NCI-H345 treated with DMSO at 0.1 percent for 48 hours (cell line): ENCODE measurements around the gene CLCF1.

Experiments used
- DNase-seq: peaks from one replicate; lab custom pipeline; 2025; ENCODE audit not compliant: unreplicated experiment; lab: John Stamatoyannopoulos, UW

The CLCF1 gene

DNA sequence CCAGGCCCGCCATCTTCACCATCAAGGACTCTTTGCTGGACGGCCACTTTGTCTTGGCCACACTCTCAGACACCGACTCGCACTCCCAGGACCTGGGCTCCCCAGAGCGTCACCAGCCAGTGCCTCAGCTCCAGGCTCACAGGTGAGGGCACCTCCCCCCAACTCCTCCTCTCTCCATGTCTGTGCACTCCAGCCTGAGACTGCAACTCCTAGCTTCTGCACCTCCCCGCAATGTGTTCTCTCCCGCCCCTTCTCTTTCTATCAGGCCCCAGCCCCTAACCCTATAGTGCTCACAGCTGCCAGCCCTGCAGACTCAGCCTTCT is 22.8 kb upstream of the CLCF1 start:
- DNase-seq = no peak

DNA sequence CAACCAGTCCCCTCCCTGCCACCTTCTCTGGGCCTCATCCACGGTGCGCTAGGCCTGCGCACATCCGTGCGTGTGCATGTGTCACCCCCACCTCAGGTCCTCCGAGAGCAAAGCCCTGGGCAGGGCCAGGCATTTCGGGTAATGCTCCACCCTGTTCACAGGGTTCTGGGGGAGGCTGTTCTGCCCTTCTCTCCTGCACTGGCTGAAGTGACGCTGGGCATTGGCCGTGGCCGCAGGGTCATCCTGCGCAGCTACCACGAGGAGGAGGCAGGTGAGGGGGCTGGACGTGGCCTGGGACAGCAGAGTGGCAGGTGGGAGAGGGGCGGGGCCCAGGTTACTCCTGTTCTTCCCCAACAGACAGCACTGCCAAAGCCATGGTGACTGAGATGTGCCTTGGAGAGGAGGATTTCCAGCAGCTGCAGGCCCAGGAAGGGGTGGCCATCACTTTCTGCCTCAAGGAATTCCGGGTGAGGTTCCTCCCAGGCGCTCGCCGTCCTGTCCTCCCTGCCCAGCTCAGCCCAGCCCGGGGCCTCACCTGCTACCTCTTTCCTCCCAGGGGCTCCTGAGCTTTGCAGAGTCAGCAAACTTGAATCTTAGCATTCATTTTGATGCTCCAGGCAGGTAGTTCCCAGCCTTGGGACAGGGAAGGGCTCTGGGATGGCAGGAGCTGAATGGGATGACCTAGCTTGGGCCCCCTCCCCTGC is 22.3 kb upstream of the CLCF1 start:
- no peak for DNase-seq

DNA sequence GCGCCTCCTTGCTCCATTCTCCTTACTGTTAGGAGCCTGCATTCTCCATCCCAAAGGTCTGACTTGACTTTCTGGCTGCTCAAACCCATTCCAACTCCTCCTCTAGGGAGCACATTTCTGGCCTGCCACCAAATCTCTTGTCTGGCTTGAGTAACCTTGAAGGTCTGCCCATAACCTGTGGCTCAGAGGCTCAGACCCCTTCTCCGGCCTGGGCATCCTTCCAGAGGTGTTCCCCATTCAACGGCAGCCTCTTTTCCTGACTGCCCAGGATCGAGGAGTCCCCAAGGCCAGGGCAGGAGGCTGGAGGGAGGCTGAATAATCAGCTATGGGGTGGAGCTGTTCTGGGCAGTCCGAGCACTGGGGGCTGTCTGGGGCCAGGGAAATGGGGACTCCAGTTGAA is 20.6 kb upstream of the CLCF1 start:
- no peak for DNase-seq

DNA sequence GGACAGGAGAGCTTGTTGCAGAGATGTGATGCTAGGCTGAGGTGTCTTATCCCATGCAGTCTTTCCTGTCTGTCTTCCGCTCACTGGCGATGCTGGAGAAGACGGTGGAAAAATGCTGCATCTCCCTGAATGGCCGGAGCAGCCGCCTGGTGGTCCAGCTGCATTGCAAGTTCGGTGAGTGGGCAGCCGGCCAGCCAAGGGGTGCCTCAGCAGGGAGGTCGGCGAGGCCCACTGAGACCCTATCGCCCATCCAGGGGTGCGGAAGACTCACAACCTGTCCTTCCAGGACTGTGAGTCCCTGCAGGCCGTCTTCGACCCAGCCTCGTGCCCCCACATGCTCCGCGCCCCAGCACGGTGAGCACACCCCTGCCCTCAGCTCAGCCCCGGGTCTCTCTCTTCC is 20.0 kb upstream of the CLCF1 start:
- no peak for DNase-seq

DNA sequence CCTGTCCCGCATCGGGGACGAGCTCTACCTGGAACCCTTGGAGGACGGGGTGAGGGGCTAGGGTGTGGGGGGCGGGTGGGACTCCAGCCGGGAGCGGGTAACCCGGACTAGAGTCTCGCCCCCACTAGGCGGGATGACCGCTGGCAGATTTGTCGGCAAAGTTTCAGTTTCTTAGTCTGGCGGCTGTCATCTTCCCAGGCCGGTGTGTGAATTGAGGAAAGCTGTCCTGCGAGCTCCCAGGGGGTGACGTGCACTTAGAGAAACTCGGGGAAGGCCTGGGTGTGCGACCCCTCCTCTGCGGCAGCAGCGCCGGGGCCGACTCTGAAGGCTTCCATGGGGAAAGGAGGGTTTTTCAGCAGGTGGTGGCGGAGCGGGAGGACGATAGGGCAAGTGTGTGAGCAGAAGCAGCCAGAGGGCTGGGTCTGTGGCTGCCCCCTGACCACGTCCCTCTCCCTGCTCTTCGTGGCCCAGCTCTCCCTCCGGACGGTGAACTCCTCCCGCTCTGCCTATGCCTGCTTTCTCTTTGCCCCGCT is 18.9 kb upstream of the CLCF1 start:
- no peak for DNase-seq

DNA sequence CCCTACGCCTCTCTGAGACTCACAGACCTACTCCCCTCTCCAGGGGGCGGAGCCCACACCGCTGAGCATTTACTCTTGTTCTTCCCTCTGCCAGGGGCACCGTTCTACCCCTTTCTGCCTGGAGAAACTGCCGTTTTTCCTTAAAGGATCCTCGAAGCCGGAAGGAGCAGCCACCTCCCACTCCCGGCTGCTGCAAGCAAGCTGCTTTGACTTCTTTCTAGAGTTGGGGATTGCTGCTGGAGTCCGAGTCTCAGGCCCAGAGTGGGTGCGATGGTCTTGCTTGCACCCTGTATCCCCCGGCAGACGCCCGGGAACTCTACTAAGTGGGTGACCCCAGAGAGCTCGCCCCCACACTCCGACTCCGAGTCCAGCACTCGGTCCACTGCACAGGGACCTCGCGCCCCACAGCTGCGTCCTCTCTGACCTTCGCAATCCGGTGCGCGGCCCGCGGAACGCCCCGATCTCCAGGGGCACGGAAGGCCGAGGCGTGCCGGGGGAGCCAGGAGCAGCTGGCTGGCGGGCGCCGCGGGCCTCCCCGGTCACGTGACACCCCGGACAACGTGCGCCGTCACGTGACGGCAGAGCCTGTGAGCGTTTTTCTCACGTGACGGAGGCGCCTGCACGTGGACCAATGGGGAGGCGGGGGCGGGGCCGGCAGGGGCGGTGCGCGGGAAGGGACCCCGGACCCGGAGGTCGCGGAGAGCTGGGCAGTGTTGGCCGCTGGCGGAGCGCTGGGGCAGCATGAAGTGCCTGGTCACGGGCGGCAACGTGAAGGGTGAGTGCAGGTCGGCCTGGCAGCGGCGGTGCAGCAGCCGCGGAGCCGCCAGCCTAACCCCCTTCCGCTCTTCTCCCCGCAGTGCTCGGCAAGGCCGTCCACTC is 18.1 kb upstream of the CLCF1 start, which contains the start of gene RAD9A:
TSS of gene RAD9A (plus strand) at position 683 of the 879 bp plus-strand sequence. CDS start at position 742, 59 bp downstream.
- DNase-seq = peak; percentile 86

DNA sequence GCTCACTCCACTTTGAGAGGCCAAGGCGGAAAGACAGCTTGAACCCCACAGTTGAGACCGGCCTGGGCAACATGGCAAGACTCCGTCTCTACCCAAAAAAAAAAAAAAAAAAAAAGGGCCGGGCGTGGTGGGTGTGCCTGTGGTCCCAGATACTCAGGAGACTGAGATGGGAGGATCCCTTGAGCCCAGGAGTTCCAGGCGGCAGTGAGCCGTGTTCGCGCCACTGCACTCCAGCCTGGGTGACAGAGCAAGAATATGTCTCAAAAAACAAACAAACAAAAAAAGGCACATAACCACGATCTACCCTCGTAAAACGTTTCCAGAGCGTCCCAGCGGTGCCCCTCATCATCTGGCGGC is 17.5 kb upstream of the CLCF1 start:
- no peak for DNase-seq

DNA sequence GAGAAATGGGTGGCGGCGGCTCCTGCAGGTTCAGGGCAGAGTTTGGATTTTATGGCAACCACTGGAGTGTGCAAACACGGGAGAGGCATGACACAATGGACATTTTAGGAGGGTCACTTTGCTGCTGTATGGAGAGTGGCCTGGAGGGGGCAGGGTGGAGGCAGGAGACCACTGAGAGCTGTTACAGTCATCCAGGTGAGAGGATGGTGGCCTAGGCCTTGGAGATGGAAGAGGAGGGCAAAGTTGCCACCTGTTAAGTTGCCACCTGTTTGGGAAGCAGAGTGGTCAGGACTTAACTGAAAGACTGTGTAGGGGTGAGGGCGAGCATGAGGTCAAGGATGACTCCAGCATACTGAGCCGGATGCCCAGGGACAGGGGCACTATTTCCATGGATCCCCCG is 16.1 kb upstream of the CLCF1 start:
- no peak for DNase-seq

DNA sequence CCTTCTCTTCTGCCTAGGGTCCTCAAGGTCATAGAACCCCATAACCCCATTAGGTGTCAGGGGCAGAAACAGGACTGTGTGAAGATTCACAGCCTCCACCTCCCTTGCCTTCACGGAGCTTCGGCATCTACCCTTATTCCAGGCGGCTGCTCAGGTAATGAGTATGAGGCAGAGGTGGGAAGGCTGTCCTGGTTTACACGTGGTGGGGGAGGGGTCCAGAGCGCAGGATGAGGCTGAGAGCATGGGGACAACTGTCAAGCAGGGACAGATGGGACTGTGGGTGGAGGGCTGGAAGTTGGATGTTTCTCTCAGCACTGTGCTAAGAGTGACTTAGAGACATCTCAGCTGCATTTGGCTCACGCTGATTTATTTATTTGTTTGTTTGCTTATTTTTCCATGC is 14.1 kb upstream of the CLCF1 start:
- DNase-seq = no peak

DNA sequence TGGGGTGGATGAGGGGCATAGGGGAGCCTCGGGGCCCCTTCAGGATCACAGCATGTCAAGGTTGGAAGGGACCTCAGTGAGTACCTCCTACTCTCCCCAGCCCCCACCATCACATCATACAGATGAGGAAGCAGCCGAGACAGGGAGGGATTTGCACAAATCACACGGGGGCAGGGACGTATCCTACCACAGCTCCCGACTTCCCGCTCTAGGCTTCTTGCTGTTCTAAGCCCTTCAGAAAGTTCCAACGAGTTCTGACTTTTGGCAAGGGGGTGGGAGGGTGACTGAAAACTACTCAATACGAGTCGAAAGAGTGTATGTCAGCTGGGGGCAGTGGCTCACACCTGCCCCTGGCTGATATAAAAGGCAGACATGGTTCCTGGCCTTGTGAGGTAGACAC is 13.7 kb upstream of the CLCF1 start:
- DNase-seq = no peak

DNA sequence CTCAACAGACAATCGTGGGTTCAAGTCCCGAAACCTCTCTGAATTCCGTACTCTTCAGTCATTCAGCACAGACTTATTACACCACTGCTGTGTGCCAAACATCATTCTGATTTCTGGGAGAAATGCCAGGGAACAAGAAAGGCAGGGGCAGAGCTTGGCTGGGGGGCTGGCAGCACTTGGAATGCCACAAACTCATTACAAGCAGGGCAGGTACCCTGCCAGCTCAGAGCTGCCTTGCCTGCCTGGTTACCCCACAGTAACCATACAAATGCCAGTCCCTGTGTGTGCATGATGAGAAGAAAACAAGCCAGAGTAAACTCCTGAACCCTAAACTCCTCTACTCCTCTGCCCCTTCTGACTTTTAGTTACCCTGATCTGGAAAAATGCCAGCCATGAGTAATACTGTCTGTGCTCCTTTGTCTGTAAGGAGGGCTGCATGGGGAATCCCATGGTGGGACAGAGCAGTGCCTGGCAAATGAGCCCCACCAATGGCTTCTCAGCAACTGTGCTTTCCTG is 11.5 kb upstream of the CLCF1 start:
- DNase-seq = no peak

DNA sequence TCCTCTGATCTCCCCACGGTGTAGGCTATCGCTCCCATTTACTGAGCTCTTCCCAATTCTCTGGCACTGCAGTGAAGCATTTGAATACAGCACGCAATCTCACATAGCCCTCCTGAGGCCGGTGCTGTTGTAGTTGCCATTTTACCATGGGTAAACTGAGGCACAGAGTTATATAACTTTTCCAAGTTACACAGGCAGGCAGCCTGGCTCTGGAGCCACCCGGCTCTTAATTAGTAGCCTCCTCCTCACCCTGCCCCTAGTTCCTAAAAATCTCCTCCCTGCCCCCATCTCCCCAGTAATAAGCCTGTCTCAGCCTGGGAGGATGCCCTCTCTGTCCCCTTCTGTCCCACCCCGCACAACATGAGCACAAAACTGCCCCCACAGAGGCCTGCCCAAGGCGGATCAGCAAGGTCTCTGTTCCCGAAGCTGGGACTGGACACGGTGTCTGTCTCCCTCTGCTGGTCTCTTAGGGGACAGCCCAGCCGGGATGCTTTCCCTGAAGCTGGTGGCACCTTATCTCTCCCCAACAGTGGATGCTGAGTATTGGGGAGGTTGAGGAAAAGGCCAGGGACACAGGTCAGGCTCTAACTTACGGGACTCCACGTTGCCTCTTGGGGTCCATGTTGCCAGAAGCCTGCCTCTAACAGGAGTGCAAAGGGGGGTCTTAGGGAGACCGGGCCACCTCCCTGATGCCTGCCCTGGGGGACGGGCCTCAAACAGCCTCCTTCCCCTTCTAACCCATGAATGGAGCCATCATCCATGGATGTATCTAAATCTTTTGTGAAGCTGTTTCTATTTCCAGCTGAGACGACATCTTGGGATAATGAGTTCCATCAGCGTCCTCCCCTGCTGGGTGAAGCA is 9.1 kb upstream of the CLCF1 start:
- peak; percentile 17 for DNase-seq

DNA sequence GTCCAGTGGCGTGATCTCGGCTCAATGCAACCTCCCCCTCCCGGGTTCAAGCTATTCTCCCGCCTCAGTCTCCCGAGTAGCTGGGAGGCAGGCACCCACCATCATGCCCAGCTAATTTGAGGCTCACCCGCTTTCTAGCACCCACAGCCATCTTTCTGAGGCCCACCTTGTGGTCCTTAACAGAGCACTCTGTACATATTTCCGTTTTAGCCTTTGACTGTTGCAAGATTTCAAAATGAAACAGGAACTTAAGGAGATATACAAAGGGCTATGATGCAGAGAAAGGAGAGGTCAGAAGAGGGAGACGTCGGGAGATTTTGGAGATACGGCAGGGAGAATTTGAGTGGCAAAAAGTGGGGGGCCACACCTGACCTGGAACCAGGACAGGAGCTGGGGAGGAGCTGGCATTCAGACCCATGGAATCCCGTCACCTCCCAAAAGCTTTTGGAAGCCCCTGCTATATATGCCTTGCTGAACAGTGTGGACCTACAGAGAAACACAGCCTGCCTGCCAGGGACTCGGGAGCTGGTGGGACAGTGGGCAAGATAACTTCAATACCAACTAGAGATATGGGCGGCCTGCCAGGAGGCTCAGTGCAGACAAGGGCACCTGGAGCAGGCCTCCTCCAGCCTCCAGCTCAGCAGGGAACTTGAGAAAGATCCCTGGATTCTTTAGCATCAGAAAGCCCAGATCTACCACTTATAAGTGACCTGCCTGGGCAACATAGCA is 8.0 kb upstream of the CLCF1 start:
- DNase-seq = no peak

DNA sequence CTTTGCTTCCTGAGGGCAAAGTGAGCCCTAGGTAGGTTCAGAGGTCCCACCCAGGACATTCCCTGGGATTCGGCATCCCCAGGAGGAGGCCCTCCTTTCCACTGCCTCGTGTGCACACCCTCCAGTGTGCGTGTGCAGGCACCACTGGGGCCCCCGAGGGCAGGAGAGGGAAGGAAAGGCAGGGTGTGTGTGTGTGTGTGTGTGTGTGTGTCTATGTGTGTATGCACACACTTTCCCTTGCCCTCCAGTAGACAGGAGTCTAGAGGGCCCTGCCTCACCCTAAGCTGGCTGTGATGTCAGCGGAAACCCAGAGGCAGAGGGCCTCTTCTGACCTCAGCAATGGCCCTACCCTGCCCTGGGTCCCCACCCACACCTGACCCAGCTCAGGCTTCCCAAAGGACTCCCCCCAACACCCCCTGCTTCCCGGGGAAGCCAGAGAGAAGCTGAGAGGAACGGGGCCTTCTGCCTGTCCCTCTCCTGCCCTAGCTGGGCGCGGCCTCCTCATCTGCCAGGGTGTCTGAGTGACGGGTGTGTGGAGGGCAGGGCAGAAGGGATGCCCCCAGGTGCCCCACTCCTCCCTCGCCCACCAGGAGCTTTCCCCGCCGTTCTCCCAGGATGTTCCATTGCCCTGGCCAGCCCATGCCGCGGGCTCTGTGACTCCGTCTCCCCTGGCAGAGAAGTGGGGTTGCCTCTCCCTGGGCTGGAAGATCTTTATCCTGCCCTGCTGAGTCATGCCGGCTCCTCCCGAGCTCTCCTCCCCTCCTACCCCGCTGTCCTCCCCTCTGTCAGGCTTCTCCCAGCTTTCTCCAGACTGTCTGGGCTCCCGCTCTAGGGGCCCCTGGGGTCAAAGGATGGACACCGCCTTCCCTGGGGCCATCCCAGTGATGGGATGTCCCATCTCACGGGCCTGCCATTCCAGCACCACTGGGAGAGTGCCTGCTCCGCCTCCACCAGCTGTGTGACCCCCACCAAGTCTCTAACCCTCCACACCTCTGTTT is 6.0 kb upstream of the CLCF1 start:
- DNase-seq = no peak

DNA sequence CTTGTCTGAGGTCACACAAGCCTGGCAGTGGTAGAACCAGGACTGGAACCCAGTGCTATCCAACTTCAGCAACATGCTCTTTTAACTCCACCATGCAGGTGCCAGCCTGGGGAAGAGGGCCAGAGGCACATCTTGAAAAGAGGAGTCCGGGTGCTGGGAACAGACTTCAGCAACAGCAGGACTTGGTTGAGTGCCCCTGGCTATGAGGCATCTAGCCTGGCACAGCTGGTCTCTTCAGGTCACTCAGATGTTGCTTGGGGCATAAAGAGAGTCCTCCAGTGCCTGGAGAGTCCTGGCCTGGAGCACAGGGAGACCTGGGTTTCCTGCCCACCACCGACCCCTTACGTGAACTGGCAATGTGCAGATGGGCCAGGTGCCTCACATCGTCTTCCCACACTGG is 5.1 kb upstream of the CLCF1 start:
- DNase-seq = no peak

DNA sequence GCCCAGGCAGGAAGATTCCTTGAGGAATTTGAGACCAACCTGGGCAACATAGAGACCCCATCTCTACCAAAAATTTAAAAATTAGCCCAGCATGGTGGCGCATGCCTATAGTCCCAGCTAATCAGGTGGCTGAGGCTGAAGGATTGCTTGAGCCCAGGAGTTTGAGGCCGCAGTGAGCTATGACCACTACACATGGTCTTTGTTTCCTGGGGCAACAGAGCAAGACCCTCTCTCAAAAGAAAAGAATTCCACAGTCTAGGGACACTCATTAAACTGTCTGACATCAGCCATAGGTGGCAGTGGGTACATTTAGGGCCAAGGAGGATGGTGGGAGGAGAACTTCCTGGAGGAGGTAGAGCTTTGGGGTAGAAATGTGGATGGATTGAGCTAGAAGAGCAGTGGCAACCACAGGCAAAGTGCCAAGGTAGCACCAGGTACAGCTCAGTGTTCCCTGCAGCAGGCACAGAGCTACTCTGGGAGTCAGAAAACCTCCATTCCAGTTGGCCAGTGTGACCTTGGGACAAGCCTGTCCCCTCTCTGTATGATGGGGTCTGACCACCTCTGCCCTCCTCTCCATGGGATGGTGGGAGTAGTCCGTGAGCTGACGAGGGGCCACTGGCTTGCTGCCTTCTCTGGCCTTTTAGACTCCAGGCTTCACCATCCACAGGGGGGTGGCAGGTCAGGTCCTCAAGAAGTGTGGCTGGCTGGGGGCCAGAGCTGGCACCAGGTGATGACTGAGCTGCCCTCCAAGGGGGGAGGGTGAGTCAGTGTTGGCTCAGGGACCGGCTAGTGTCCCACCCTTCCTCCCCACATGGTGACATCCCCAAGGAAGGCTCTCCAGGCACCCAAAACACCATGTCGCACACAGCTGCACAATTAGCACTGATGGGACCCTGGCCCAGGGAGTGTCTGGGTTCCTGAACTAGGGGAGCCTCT is 3.7 kb upstream of the CLCF1 start:
- no peak for DNase-seq

DNA sequence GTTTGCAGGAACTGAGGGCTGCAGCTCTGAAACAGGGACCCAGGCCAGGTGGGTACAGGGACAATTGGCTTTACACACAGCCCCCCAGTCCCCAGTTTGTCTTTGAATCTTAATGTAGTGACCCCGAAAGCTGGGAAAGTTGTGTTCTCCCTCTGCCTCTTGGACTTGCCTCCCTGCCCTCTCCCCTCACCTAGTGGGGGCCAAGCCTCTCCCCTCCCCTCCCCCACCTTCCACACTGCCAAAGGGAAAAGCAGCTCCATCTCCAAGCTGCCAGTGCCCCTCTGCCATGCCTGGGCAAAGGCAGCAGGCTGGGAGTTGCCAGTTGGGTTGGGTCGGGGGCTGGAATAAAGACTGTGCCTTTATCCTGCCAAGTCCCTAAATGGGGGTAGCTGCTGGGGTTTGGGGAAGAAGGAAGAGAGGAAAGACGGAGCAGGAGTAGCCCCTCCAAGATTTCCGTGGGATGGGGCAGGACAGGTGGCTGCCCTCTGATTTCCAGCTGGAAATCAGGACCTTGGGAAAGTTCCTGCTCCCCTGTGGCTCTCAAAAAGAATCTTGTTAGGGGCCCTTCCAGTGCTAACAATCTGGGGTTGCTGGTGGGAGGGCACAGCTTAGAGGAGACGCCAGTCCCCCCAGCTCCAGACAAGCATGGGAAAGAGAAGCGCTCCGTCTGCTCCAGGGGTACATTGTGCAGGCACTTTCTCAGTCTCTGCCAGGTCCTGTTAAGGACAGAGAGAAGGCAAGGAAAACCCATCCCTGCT is 2.8 kb upstream of the CLCF1 start:
- DNase-seq = no peak
